ENCODE data around the gene FCHSD2. TPM values are rescaled to one million over a fixed set of nuclear protein-coding genes. Genes with fewer than 3 reads are reported as not detected.
A peak's percentile ranks its signal among the peaks of the same experiment; 100 is the strongest.
"Not testable (repeated sequence)": the region's sequence is repeated elsewhere in the genome, so short reads cannot be mapped to it uniquely, and the experiment has no call there.

FCHSD2 gene
- total RNA-seq, 3 donors from 2014 or later (not counting 1 experiment from before 2014, with no cell fraction given) = 39.4 to 59.1 (median 42.1) TPM

GRCh38 chr11:73074319-73074718 is 67.8 kb downstream of the FCHSD2 start:
- peaks cover 6% of the 10 kb centered on the region for H3K36me3 ChIP-seq (ENCODE audit: control insufficient read depth, insufficient read depth, low read length)
- DNase-seq (no peak), ATAC-seq (no peak)
- Mint-ChIP-seq H3K4me1 (peaks cover 33 to 34% of the 10 kb centered on the region in 2 donors), H3K27me3 (ENCODE audit: low read depth in 2 of 2) (no peaks in the 10 kb centered on the region), H3K36me3 (peaks cover 9% of the 10 kb centered on the region), H3K27ac (peak overlapping the region in 1 of 2 donors; percentile 58), H3K9me3 (no peaks in the 10 kb centered on the region), H3K4me3 (no peak overlapping the region)
- H3K27ac ChIP-seq (ENCODE audit: low read length) = no peak overlapping the region
- TF ChIP-seq CTCF (IDR thresholded peaks at IDR 0.05) = no peak
- intact Hi-C loops (cut with micrococcal nuclease) = no loop called here
- H3K4me3 ChIP-seq (ENCODE audit: low read length) = no peak overlapping the region
- no peaks in the 10 kb centered on the region for H3K27me3 ChIP-seq (ENCODE audit: control insufficient read depth, insufficient read depth, low read length)
- no peaks in the 10 kb centered on the region for H3K4me1 ChIP-seq (ENCODE audit: control insufficient read depth, insufficient read depth, low read length)
- no peaks in the 10 kb centered on the region for H3K9me3 ChIP-seq (ENCODE audit: control insufficient read depth, insufficient read depth, low read length)
- WGBS (ENCODE audit: insufficient coverage) = no CpG with 5 or more reads among the region's 1 CpG

DNA sequence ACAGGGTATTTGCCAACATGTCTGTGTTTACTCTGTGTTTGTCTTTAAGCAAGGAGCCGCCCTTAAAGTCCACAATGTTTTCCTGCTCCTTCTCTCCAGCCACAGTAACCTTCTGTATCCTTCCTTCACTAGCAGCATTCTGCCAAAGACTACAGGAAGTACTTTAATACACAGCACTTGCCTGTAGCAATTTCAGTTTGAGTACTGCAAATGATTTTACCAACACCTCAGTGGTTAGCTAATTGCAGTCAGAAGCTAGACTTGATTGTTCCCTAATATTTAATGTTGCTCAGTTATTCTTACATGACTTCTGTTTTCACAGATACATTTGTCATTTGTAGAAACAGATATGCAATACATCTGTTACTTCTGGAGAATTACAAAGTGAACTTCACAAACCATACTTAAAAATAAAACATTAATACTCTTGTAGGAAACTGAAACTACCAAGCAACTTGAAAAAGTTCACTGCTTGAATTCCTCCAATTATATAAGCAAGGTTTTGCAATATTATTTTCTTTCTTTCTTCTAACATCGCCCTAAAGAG is 69.1 kb downstream of the FCHSD2 start:
- intact Hi-C loops (cut with micrococcal nuclease) = no loop called here
- Histone ChIP-seq H3K27me3 (ENCODE audit: control insufficient read depth, insufficient read depth, low read length) (no peaks in the 10 kb centered on the region), H3K27ac (ENCODE audit: low read length) (peak overlapping the region; percentile 1), H3K4me3 (ENCODE audit: low read length) (no peak overlapping the region), H3K4me1 (ENCODE audit: control insufficient read depth, insufficient read depth, low read length) (no peaks in the 10 kb centered on the region), H3K36me3 (ENCODE audit: control insufficient read depth, insufficient read depth, low read length) (peaks cover 6% of the 10 kb centered on the region), H3K9me3 (ENCODE audit: control insufficient read depth, insufficient read depth, low read length) (no peaks in the 10 kb centered on the region)
- Mint-ChIP-seq H3K4me1 (peaks cover 31 to 34% of the 10 kb centered on the region in 2 donors), H3K9me3 (no peaks in the 10 kb centered on the region), H3K27ac (peak overlapping the region; percentile 58 to 68), H3K4me3 (peak overlapping the region; percentile 78), H3K27me3 (ENCODE audit: low read depth in 2 of 2) (no peaks in the 10 kb centered on the region), H3K36me3 (peaks cover 9% of the 10 kb centered on the region)
- no peak for TF ChIP-seq CTCF (IDR thresholded peaks at IDR 0.05)
- 11% methylated on average over 2 of the region's 2 CpGs for WGBS (ENCODE audit: insufficient coverage)
- peak in 1 of 2 donors; percentile 34 for DNase-seq
- ATAC-seq = peak; percentile 55 to 80 (median 77)

GRCh38 chr11:73070653-73071052 is 71.5 kb downstream of the FCHSD2 start:
- peaks cover 39 to 40% of the 10 kb centered on the region in 2 donors for H3K4me1 Mint-ChIP-seq
- 100% methylated on average over 2 of the region's 3 CpGs for WGBS (ENCODE audit: insufficient coverage)
- no peak overlapping the region for H3K27ac Mint-ChIP-seq
- Histone ChIP-seq H3K4me1 (ENCODE audit: control insufficient read depth, insufficient read depth, low read length) (no peaks in the 10 kb centered on the region), H3K27ac (ENCODE audit: low read length) (no peak overlapping the region), H3K27me3 (ENCODE audit: control insufficient read depth, insufficient read depth, low read length) (no peaks in the 10 kb centered on the region), H3K4me3 (ENCODE audit: low read length) (no peak overlapping the region), H3K36me3 (ENCODE audit: control insufficient read depth, insufficient read depth, low read length) (no peaks in the 10 kb centered on the region), H3K9me3 (ENCODE audit: control insufficient read depth, insufficient read depth, low read length) (no peaks in the 10 kb centered on the region)
- H3K27me3 Mint-ChIP-seq (ENCODE audit: low read depth in 2 of 2) = no peaks in the 10 kb centered on the region
- TF ChIP-seq CTCF (IDR thresholded peaks at IDR 0.05) = no peak
- intact Hi-C loops (cut with micrococcal nuclease) = no loop called here
- ATAC-seq (no peak), DNase-seq (no peak)
- H3K9me3 Mint-ChIP-seq = no peaks in the 10 kb centered on the region
- no peak overlapping the region for H3K4me3 Mint-ChIP-seq
- no peaks in the 10 kb centered on the region for H3K36me3 Mint-ChIP-seq

DNA sequence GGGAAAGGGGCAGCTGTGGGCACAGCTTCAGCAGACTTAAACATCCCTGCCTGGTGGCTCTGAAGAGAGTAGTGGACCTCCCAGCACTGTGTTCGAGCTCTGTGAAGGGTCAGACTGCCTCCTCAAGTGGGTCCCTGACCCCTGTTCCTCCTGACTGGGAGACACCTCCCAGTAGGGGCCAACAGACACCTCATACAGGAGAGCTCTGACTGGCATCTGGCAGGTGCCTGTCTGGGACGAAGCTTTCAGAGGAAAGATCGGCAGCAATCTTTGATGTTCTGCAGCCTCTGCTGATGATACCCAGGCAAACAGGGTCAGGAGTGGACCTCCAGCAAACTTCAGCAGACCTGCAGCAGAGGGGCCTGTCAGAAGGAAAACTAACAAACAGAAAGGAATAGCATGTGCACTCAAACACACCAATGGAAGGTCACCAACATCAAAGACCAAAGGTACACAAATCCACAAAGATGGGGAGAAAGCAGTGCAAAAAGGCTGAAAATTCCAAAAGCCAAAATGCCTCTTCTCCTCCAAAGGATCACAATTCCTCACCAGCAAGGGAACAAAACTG is 80.2 kb downstream of the FCHSD2 start:
- not testable (repeated sequence) for H3K4me3 Mint-ChIP-seq
- peaks cover 40 to 42% of the 10 kb centered on the region in 2 donors for H3K4me1 Mint-ChIP-seq
- 98% methylated on average over 3 of the region's 3 CpGs for WGBS (ENCODE audit: insufficient coverage)

GRCh38 chr11:73061434-73061833 is 80.7 kb downstream of the FCHSD2 start:
- intact Hi-C loops (cut with micrococcal nuclease); H3K9me3 ChIP-seq (ENCODE audit: control insufficient read depth, insufficient read depth, low read length); ATAC-seq; H3K9me3 Mint-ChIP-seq; H3K27me3 ChIP-seq (ENCODE audit: control insufficient read depth, insufficient read depth, low read length); H3K36me3 Mint-ChIP-seq; H3K36me3 ChIP-seq (ENCODE audit: control insufficient read depth, insufficient read depth, low read length); H3K27ac ChIP-seq (ENCODE audit: low read length); DNase-seq; H3K27me3 Mint-ChIP-seq (ENCODE audit: low read depth in 2 of 2); H3K4me1 ChIP-seq (ENCODE audit: control insufficient read depth, insufficient read depth, low read length); H3K4me3 Mint-ChIP-seq; H3K4me3 ChIP-seq (ENCODE audit: low read length); H3K27ac Mint-ChIP-seq: not testable (repeated sequence)
- H3K4me1 Mint-ChIP-seq = peaks cover 40 to 41% of the 10 kb centered on the region in 2 donors
- WGBS (ENCODE audit: insufficient coverage) = 95% methylated on average over 10 of the region's 10 CpGs

More for the DNA sequence above, 80.2 kb downstream of the FCHSD2 start:
- H3K9me3 ChIP-seq (ENCODE audit: control insufficient read depth, insufficient read depth, low read length); H3K9me3 Mint-ChIP-seq; ATAC-seq; H3K27me3 ChIP-seq (ENCODE audit: control insufficient read depth, insufficient read depth, low read length); DNase-seq; H3K27ac ChIP-seq (ENCODE audit: low read length); intact Hi-C loops (cut with micrococcal nuclease); H3K4me1 ChIP-seq (ENCODE audit: control insufficient read depth, insufficient read depth, low read length); H3K27me3 Mint-ChIP-seq (ENCODE audit: low read depth in 2 of 2); H3K36me3 Mint-ChIP-seq; H3K4me3 ChIP-seq (ENCODE audit: low read length); H3K36me3 ChIP-seq (ENCODE audit: control insufficient read depth, insufficient read depth, low read length): not testable (repeated sequence)
- peak overlapping the region in 1 of 2 donors; percentile 54 for H3K27ac Mint-ChIP-seq
